ENCODE measurements around the gene LCT.
"Not testable (repeated sequence)": the region's sequence is repeated elsewhere in the genome, so short reads cannot be mapped to it uniquely, and the experiment has no call there.

LCT gene

DNA sequence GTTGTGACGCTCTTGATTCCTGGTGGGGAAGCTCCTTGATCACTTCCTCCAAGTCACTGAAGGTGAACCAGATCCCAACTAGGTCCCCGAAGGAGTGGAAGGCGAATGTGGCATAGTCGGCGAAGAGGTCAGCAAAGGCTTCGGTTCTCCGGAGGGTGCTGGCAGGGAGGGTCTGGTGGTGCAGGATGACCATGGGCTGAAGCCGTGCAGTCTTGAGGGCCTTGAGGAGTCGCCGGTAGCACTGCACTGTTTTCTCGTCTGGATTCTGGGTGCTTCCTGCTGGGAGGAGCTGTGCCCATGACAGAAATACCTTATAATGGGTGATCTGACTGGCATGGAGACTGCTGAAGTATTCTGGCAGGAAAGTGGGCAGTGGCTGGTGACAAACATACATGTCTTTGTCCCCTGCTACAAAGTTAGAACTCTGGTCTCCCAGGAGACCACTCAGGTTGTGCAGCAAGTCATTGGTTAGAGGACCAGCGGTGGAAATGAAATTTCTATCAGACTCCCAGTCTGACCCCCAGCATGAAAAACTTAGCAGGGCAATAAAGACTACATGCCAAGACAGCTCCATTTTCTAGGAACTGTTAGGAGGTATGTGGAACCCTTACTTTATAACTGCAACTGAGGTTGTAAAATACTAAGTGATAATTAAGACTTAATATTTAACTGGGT lies at the start of gene LCT:
Gene LCT (minus strand): TSS at position 589 of the 675 bp plus-strand sequence. CDS start 15 bp downstream, at position 574.
- no peak for DNase-seq

DNA sequence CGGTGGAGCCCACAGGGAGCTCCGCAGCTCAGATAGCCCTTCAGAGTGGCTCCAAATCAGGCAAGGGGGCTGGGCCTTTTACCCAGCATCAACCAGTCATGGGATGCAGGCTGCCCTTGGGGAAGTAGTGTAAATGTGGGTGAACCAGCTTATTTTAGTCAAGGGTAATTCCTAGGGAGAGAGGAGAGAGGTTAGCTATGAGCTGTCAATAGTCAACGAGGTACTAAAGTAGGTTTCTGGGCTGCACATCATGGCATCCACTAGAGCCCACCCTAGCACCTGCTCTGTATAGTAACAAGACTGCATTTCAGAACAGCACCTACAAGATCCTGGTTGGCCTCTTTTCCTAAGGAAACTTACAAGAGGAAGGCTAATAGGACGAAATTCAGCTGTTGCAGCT lies 48.7 kb upstream of the LCT start:
- DNase-seq, result no peak

DNA sequence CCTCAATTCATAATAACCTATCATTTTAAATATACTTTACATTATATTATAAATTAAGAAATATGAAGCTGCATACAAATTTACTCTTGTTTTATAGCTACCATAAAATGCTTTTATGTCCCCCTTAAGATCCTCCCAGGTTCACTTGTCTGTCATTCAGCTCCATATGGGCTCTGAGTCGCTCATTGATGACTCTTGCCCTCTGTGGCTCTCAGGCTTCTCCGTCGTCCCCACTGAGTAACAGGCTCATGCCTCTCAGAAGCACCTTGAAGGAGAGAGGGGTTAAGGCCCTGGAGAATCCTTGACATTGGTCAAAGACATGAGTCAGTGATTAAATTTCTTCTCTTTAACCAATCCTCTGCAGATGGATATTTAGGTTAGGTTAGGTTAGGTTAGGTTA lies 45.4 kb upstream of the LCT start:
- no peak for DNase-seq

DNA sequence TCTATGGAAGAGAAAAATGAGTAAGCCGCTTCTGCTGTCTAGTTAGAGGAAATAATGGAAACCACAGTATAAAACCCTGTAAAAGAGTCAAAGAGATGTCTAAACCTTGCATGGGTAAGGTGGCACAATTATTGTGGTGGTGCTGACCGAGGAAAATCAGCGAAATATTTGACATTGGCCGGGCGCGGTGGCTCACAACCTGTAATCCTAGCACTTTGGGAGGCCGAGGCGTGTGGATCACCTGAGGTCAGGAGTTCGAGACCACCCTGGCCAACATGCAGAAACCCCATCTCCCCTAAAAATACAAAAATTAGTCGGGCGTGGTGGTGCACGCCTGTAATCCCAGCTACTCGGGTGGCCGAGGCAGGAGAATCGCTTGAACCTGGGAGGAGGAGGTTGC lies 39.8 kb upstream of the LCT start:
- DNase-seq, result not testable (repeated sequence)

DNA sequence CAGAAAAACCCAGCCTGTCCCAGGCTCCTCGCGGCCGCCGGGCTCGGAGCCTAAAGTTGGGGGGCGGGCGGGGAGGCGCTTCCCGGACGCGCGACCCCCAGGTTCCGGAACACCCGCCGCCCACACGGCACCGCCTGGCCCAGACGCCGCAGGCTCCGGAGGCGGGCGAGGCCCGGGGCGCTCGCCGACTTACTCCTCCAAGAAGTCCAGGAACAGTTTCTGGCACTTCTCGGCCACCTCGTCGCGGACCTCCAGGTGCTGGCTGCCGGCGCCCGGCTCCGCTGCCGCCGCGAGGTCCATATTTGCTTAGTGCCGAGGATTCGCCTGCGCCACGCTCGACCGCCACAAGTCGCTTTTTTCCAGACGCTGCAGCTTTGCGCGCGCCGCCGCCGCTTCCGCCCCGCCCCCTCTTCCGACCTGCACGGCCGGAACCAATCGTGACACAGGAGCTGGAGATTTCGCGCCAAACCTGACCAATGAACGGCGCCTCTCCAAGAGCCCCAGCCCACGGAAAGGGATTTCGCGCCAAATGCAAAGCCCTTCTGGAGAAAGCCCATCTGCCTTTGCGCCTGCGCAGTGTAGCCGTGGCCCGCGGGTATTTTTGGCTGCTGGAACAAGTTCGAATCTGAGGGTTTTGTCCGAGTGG lies 39.2 kb upstream of the LCT start, which contains the start of gene MCM6:
Gene MCM6 (minus strand): TSS at position 378 of the 646 bp plus-strand sequence. CDS start 78 bp downstream, at position 300.
- peak; percentile 99 for DNase-seq

DNA sequence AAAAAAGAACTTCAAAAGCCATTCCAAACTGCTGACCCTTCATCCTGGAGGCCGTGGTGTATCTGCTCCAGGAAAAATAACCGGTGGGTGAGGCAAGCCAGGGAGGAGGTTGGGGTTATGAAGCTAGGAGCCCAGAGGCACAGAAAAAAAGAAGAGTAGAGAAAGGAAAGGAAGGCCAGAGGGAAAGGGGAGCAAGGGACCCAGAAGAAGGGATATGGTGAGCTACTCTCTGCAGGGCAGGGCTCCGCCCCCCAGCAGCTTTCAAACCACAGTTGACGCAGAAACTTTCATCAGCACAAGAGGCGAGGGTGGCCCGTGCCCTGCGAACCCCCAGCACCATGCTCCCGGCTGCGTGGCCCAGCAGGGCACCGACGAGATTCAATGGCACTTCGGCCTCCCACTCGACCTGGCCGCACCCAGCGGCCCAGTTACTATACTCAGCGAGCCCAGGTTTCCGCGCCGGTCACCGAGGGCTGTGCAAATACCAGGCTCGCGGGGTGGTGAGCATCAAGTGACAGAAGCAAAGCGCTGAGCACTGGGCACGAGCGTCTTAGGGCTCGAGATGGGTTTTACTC lies 38.6 kb upstream of the LCT start:
- DNase-seq, result peak; percentile 77

DNA sequence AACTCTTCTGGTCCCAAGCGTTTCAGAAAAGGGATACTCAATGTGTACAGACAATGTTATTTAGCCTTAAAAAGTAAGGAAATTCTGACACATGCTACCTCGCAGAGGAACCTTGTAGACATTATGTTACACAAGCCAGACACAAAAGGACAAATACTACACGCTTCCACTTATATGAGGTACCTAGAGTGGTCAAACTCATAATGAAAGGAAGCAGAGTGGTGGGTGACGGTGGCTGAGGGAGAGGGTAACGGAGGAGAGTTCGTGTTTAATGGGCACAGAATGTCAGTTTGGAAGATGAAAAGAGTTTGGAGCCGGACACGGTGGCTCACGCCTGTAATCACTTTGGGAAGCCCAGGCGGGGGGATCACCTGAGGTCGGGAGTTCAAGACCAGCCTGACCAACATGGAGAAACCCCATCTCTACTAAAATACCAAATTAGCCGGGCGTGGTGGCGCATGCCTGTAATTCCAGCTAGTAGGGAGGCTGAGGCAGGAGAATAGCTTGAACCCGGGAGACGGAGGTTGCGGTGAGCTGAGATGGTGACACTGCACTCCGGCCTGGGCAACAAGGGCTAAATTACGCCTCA lies 37.9 kb upstream of the LCT start:
- DNase-seq, result no peak

DNA sequence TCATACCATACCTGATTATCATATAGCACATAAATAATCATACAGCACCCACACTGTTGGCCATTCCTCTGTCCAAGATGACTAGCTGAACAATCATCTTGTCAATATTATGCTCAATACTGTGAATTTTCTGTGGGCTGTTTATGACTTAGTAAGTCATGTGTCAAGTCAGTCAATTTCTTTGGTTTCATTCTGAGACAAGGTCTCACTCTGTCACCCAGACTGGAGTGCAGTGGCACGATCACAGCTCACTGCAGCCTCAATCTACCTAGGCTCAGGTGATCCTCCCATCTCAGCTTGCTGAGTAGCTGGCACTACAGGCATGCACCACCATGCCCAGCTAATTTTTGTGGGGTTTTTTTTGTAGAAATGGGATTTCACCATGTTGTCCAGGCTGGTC lies 33.6 kb upstream of the LCT start:
- DNase-seq, result no peak

DNA sequence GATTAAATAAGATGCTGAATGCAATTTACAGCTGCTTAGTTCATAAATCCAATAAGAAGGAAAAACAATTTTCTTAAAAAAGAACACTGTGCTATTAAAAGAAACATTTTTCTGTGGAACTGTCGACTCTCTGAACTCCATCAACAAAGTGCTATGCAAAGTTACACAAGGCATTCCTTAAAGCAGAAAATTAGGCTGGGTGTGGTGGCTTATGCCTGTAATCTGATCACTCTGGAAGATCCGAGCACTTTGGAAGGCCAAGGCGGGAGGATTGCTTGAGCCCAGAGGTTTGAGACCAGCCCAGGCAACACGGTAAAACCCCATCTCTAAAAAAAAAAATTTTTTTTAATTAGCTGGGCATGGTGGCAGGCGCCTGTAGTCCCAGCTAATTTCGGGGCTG lies 26.2 kb upstream of the LCT start:
- DNase-seq, result no peak

DNA sequence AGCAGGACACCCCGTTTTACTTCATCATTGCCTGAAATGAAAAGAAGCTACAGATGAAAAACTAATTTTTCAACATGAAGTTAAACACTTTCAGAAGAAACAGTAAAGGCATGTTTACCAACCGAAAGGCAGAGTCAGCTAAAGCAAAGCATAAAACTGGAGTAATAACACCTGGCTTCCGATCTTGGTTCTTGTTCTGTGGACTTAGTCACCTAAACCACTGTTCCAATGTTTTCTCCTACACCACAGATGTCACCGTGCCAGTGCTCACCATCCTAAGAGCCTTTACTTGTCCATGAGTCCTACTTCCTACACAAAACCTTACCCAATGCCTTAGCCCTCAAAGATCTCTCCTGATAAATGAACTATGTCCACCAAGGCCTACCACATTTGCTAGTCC lies 25.7 kb upstream of the LCT start:
- no peak for DNase-seq

DNA sequence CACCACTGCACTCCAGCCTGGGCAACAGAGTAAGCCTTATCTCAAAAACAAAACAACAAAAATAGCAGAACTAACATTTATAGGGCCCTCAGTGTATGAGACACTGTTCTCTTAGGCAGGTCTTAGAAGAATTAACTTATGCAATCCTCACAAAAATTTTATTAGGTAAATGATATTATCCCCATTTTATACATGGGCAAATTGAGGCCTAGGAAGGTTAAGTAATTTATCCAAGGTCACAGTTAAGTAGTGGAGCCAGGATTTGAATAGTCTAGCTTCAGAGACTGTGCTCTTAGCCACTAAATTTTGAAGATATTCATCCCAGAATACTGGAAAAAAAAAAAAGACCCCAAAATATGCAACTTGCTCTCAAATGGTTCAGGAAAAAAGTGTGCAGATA lies 16.4 kb upstream of the LCT start:
- no peak for DNase-seq

DNA sequence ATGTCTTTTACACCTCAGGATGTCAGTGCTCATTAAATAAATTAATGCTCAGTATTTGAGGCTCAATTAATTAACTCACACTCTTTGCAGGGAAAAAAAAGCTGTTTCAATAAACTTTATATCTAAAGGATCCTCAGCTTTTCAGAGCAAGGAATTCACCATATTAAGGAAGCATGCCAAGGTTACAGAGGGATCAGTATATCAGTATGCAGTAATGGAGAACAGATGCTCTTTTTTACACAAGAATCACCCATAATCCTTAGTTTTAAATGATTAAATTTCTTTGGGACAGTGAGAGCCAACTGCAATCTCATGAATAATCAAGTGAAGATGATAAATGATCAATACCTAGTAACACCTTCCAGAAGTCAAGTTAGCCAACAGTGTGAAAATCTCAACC lies 14.9 kb upstream of the LCT start:
- DNase-seq, result no peak

DNA sequence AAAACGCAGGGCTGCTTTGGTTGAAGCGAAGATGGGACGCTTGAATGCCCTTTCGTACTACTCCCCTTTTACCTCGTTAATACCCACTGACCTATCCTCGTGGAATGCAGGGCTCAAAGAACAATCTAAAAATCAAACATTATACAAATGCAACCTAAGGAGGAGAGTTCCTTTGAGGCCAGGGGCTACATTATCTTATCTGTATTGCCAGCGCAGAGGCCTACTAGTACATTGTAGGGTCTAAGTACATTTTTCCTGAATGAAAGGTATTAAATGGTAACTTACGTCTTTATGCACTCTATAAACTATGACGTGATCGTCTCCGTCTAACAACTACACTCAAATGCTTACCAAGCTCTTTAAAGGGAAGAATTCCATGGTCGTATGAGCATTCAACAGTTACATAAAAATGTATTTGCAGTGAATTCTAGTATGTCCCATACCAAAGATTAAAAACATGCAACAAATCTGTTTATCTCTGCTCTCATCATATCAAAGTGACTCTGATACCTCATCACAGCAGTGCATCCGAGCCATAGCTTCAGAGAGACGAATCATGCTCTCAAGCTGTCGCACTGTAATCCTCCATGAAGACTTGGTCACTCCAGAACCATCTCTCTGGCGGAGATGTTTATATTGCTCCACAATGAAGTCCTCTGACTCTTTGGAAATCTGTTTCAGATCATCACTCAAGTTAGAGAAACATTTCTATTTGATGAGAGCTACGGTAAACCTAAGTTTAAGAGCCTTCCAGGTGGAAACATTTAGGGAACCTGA lies 14.1 kb upstream of the LCT start:
- DNase-seq, result no peak

DNA sequence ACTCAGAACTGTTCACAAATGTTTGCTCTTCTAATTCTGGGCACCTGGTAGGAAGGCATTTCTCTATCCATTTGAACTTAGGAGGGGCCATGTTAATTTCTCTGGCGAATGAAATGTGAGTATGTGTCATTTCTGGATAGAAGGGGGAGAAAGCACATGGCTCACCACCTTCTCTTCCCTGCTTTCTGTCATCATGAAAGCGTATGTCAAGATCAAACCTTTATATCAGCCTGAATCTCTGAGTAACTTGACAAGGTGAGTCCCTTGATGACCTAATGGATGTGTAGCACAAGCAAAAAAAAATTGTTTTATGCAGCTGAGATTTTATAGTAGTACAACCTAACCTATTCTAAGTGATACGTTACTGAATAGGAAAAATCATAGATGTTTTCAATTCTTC lies 12.1 kb upstream of the LCT start:
- no peak for DNase-seq

DNA sequence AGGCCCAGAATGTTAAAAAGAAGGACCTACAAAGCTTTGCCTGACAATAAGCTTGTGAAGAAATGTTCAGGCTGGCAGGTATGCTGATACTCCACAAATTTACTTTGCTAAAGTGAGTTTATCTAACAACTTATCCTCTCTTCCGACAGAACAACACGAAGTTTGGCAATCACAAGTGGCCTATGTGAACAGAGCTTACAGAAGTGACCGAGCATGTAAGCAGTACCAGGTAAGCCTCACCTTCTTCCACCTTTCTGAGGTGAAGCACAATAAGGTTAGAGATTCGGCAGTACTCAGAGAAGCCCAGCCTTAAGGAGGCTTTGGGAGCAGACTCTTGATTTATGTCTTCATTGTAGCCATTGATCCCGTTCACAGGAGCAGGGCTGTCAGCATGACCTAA lies 9.0 kb upstream of the LCT start:
- no peak for DNase-seq

DNA sequence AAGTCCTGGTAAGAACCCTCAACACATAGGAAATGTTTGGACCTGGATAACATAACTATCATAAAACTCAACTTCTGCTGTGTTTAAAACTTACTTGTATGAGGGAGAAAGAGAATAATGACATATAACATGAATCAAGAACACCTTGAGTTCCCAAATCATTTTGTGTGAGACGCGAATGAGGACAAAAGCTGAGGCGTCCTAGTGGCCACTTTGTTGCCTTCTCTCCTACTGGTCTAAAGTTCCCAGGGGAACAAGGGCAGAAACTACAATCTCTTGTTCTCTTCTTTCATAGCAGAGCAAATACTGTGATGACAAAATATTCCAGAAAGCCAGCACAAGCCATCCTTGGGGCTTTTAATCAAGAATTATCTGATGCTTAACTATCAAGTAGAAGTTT lies 8.3 kb upstream of the LCT start:
- no peak for DNase-seq

DNA sequence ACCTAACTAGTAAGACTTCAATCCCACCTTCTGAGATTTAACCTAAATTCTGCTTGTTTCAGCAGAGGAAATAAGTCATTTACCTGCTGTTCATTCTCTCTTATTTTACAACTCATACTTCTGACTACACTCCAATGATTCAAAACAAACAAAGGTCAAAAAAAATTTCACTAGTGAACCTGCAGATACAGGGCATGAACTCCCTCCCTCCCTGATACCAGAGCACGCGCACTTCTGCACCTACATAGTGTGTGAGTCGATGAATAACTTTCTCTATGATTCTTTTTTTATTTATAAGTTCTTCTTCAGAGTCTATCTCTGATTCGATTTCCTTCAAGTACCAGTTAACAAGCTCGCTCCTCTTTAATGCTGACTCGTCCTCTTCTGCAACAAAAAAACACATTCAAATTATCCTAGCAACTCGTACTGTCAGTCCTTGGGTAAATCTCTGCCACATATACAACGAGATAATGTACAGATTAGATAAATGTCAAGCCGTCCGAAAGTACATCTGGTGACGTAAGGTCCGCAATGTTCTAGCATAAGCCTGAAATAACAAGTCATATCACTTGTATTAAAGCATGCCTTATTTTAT lies 7.4 kb upstream of the LCT start:
- no peak for DNase-seq

DNA sequence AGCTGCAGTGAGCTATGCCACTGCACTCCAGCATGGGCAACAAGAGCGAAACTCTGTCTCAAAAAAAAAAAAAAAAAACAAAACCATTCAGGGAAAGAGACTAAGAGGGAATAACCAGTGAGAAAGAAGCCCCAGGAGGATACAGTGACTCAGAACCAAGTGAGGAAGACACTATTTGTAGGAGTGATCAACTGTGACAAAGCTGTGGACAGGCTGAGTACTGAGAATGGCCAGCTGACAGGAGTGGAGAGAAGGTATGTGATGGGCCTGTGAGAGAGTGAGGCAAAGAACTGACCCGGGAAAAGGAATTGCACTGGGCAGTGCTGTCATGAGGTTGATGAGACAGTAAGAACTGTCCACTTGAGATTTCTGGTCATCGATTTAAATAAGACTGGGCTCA lies 6.7 kb upstream of the LCT start:
- no peak for DNase-seq

DNA sequence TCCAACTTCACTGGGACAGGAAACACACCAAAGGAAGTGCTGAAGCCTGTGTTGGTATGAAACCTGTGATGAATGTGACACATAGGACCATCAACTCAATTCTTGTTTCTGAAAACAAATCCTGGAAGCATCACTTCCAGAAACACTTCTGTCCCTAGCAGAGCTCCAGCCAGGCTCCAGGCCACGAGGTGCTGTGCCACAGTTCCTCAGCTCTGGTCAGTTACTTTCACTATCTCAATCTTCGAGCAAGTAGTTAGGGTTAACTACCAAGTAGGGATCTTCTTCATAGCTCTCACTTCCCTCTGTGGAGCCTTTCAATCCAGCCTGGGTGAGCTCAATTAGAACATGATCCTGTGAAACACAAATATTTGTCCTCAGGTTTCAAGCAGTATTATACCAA lies 3.6 kb upstream of the LCT start:
- DNase-seq, result no peak

DNA sequence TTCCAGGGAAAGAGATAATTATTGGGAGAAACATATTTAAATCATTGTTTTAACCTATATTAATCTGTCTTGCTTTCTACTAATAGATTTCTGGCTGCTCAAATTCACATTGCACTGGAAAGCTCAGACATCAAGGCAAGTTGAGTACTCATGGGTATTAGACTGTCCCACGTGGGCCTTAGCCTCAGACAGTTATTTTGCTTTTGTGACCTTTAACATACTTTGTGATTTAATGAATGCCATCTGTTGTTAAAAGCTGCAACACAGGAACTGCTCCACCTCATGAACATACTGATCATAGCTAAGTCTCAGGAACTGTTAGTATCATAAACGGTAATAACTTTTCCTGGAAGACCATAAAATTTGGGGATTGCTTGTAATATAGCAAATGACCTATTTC lies 2.7 kb upstream of the LCT start:
- no peak for DNase-seq

DNA sequence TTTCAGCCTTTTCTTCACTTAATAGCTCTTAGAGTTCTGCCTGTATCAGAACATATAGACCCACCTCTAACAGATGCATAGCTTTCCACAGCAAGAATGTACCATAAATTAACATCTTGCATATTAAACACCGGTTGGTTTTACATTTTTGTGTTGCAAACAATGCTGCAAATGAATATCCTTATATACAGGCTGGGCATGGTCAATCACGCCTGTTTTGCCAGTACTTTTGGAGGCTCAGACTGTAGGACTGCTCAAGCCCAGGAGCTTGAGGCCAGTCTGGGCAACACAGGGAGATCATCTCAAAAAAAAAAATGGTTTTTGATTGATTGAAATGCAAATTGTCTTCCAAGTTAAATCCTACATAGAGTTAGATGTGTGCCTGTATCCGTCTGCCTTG lies 1.5 kb upstream of the LCT start:
- no peak for DNase-seq

DNA sequence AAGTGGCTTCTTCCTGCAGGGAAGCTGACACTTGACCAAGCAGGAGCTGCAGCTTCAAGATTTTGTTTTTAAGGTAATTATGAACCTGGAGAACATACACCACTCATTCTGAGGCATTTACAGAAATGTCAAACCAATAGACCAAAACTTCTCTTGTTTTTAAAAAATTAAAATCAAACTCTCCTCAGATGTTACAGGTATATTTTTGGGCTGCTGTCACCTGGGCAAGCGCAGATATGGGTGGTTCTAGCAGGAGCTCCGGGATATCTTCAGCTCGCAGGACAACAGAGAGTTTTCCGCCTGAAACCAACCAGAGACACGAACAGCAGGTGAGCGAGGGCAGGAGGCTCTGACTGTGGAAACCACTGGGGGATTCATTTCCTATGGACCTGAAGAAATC lies 4.1 kb downstream of the LCT start:
- DNase-seq, result no peak

Data from NCI-H146 (cell line).